IPS DF 6.9 (cell line): ENCODE results near the gene ATAD3B.
"Not testable (repeated sequence)": the region's sequence is repeated elsewhere in the genome, so short reads cannot be mapped to it uniquely, and the experiment has no call there.

ENCODE experiments used
- DNase-seq: peaks from one replicate; pipeline ENCODE4 v3.0.0-alpha.2; 2013; ENCODE audit warnings: low read depth, low spot score
- H3K27ac ChIP-seq: one replicate; pipeline ENCODE4 v1.5.1; 2013; ENCODE audit warnings: low read length, control low read depth
- H3K27me3 ChIP-seq: 2 replicates; pipeline ENCODE4 v1.6.1; 2013; ENCODE audit warnings: mild to moderate bottlenecking, low read length; ENCODE audit not compliant: control insufficient read depth, insufficient read depth
- H3K36me3 ChIP-seq: 2 replicates; pipeline ENCODE4 v1.6.1; 2013; ENCODE audit warnings: low read length; ENCODE audit not compliant: control insufficient read depth, insufficient read depth
- H3K4me1 ChIP-seq: 2 replicates; pipeline ENCODE4 v1.6.1; 2013; ENCODE audit warnings: low read length; ENCODE audit not compliant: control insufficient read depth, insufficient read depth
- H3K4me3 ChIP-seq: 2 replicates; pipeline ENCODE4 v1.5.1; 2013; ENCODE audit warnings: mild to moderate bottlenecking, low read length
- H3K9me3 ChIP-seq: 2 replicates; pipeline ENCODE4 v1.6.1; 2013; ENCODE audit warnings: low read length, inconsistent platforms; ENCODE audit not compliant: control insufficient read depth, insufficient read depth
- WGBS: extraction: QIAGEN DNeasy Blood & Tissue Kit; methylation state at CpG from one replicate; pipeline ENCODE4 v1.1.7; 2013; ENCODE audit warnings: mixed read lengths, missing lambda C conversion rate; ENCODE audit not compliant: insufficient read length, insufficient coverage; 5-methylcytosine and 5-hydroxymethylcytosine counted together

ATAD3B gene

DNA sequence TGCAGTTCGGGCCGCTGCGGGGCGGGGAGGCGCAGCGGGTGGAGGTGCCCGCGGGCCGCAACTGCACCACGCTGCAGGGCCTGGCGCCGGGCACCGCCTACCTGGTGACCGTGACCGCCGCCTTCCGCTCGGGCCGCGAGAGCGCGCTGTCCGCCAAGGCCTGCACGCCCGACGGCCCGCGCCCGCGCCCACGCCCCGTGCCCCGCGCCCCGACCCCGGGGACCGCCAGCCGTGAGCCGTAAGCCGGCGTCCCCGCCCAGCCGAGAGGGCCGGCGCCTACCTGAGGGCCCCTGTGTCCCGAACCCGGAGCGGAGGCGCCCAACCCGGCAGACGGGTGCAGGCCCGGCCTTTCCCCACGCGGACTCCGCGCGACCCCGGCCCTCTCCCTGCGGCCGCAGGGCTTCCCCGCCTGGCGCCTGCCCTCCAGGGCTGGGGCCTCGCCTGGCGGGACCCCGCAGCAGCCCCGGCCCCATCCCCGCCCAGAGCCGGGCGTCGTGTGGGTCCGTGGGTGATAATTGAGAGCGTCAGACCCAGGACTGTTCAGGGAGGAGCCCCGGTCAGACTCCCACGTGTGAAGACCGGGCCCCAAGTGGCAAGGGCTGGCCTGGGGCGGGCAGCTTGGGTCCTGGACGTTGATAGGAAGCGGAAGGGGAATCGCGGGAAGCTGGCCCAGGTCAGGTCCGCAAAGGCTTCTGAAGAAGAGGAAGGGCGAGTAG, 31.9 kb upstream of the ATAD3B start:
- no peak for DNase-seq
- Histone ChIP-seq H3K4me1 (peaks cover 6% of the 10 kb centered on the region), H3K9me3 (no peaks in the 10 kb centered on the region), H3K36me3 (peaks cover 3% of the 10 kb centered on the region; the same call in 1 of the 2 replicates), H3K4me3 (no peak overlapping the region), H3K27ac (no peak overlapping the region), H3K27me3 (no peaks in the 10 kb centered on the region)
- WGBS, result no CpG with 5 or more reads among the region's 82 CpGs

DNA sequence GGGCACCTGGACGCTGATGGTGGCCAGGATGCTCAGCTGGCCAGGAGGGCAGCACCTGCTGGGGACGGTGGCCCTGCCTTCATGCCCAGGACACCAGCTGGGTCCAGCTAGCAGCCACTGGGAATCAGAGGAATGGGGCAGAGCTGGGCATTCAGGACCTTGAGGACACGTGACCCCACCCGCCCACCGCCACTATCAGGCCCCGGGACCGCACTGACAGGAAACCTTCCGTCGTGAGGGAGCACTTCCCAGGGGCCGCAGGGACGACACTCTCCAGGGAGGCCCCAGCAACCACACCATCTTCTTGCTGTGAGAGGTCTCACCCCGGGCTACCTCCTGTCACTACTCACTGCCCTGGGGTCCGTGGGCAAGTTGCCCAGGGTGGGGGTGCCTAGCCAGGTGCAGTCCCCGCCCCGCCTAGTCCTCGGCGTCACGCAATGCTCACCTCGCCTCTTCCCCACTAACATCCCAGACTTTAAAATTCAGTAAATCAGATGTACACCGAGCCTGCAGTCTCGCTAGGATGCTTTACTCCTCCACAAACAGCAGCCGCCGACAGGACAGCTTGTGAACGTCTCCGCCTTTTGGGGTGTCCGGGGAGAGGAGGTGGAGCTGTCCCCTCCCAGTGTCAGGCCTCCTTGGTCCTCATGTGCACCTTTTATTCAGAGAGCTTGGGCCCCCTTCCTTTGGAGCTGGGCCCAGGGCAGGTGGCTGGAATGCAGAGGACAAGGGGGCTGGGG, 31.1 kb upstream of the ATAD3B start:
- no peak overlapping the region for H3K4me3 ChIP-seq
- H3K27me3 ChIP-seq, result no peaks in the 10 kb centered on the region
- no CpG with 5 or more reads among the region's 26 CpGs for WGBS
- no peak for DNase-seq
- H3K4me1 ChIP-seq, result no peaks in the 10 kb centered on the region
- peaks cover 3% of the 10 kb centered on the region; the same call in 1 of the 2 replicates for H3K36me3 ChIP-seq
- H3K9me3 ChIP-seq, result no peaks in the 10 kb centered on the region
- H3K27ac ChIP-seq, result no peak overlapping the region

DNA sequence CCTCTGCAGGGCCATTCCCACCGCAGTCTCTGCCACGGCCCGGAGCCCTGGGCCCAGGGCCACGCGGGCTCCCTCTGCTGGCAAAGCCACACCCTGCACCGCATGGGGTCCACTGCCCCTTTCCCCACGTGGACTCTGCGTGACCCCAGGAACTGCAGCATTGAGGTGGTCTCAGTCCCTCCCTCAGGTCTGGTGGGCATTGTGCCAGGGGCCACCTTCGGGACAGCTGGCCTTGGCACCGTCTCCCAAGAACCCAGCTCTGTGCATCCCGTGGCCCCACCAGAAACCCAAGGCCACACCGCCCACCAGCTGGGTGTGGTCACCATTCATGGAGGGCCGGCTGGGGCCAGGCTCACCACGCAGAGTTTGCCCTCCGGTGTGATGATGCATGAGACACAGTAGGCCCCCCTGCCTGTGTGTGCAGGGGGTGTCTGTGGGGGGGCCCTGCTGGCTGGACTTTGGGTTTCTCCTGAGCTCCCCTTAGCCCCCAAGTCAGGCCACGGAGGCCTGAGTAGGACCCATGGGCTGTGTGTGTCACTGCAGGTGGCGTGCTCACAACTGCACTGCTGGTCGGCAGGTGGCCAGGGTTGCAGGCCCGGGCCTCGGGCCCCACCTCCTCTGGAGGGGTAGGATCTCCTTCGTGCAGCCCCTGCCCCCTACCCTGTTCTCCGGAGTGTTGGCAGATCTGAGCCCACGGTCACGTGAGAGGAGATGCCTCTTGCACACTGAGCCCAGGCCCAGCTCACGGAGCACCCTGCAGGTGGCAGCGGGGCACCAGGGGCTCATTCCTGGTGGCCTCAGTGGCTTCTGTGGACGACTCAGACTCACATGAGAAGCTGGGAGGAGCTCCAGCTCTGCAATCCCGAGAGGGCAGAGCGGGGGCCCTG, 30.3 kb upstream of the ATAD3B start:
- no peak for DNase-seq
- H3K27me3 ChIP-seq, result no peaks in the 10 kb centered on the region
- H3K4me1 ChIP-seq, result no peaks in the 10 kb centered on the region
- no CpG with 5 or more reads among the region's 29 CpGs for WGBS
- H3K4me3 ChIP-seq, result no peak overlapping the region
- no peaks in the 10 kb centered on the region for H3K9me3 ChIP-seq
- peaks cover 3% of the 10 kb centered on the region; the same call in 1 of the 2 replicates for H3K36me3 ChIP-seq
- no peak overlapping the region for H3K27ac ChIP-seq

DNA sequence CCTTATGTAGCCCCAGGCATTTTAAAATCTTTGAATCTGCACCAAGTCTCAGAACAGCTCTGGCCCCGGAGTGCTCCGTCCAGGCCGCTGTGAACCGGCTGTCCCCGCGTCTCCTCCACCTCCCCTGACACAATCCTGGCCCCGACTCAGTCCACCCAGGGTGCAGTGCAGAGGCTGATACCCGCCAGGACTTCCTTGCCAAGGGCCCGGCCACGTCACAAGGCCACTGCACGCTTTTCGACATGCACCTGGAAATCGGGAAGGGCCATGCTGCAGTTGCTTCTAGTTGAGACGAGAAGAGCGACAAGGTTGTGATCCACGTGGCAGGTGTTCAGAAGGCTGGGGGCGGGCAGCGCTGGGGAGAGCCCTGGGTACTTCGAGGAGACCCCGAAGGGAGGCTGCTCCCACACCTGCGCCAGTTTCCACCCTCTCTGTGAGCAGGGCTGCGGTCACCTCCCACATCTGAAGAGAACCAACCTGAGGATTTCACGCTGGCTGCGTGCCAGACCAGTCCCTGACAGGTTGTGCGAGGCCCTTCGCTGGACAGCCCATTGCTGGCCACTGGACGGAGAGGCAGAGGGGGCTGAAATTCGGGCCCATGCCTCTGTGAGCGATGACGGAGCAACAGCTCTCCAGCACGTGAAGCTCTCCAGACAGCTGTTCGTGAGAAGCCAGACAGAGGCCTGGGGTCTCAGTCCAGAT, 29.3 kb upstream of the ATAD3B start:
- no peak for DNase-seq
- Histone ChIP-seq H3K27ac (no peak overlapping the region), H3K4me3 (no peak overlapping the region), H3K9me3 (no peaks in the 10 kb centered on the region), H3K27me3 (no peaks in the 10 kb centered on the region), H3K36me3 (peaks cover 3% of the 10 kb centered on the region; the same call in 1 of the 2 replicates), H3K4me1 (no peaks in the 10 kb centered on the region)
- WGBS, result no CpG with 5 or more reads among the region's 32 CpGs

GRCh38 chr1:1446631-1447030, 24.9 kb upstream of the ATAD3B start:
- H3K27ac ChIP-seq, H3K27me3 ChIP-seq, H3K4me3 ChIP-seq, H3K9me3 ChIP-seq, H3K4me1 ChIP-seq, DNase-seq, H3K36me3 ChIP-seq: not testable (repeated sequence)
- whole genome bisulfite sequencing, result no CpG with 5 or more reads among the region's 19 CpGs

DNA sequence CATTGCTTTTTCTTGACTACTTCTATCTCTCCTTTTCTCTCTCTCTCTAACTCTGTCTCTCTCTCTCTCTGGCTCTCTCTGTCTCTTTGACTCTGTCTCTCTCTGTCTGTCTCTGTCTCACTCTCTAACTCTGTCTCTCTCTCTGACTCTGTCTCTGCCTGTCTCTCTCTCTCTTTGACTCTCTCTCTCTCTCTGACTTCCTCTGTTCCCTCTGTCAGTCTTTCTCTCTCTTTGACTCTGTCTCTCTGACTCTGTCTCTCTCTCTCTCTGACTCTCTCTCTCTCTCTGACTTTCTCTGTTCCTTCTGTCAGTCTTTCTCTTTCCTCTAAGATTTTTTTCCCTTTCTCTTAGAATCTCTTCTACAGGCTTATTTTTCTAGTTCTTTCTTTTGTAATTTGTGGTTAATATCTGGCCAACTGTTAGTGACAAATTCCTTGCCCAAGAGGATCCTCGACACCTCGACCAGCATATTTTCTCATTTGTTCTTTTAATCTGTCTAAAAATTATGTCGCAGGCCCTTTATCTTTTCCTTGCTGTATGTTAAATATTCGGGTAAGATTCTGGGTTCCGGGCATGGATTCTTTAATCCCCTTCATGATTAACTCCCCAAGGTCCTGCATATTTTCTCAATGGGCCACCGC, 22.3 kb upstream of the ATAD3B start, which contains the start of gene ATAD3C:
Gene ATAD3C (plus strand): TSS at position 591 of the 641 bp plus-strand sequence. CDS start 995 bp downstream, outside the sequence.
- Histone ChIP-seq H3K9me3 (no peaks in the 10 kb centered on the region), H3K36me3 (no peaks in the 10 kb centered on the region), H3K4me1 (no peaks in the 10 kb centered on the region), H3K4me3 (no peak within 1 kb of the TSS), H3K27me3 (no peaks in the 10 kb centered on the region), H3K27ac (no peak within 1 kb of the TSS)
- no peak for DNase-seq
- WGBS, result no CpG with 5 or more reads among the region's 6 CpGs

DNA sequence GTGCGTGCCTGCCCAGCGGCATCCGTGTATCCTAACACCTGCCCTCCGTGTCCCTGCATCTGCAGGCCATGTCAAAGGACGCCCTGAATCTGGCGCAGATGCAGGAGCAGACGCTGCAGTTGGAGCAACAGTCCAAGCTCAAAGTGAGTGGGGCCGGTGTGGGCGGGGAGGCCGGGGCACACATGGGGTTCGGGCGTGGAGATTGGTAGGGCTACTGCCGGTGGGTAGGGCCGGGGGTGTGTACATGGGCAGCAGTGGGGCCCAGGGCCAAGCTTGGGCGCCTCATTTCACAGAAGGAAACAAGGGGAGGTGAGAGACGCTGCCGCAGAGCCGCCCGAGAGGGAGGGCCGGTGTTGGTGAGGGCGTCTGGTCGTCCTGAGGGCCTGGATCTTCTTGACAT, 20.9 kb upstream of the ATAD3B start:
- no CpG with 5 or more reads among the region's 22 CpGs for WGBS
- H3K27me3 ChIP-seq, H3K27ac ChIP-seq: not testable (repeated sequence)

GRCh38 chr1:1451696-1452364, 19.7 kb upstream of the ATAD3B start:
- no CpG with 5 or more reads among the region's 26 CpGs for WGBS
- Histone ChIP-seq H3K27me3 (no peaks in the 10 kb centered on the region), H3K36me3 (no peaks in the 10 kb centered on the region), H3K4me1 (no peaks in the 10 kb centered on the region), H3K4me3 (no peak overlapping the region), H3K9me3 (no peaks in the 10 kb centered on the region), H3K27ac (no peak overlapping the region)
- no peak for DNase-seq

More for the DNA sequence above, 20.9 kb upstream of the ATAD3B start:
- not testable (repeated sequence) for DNase-seq, H3K4me1 ChIP-seq, H3K9me3 ChIP-seq, H3K36me3 ChIP-seq, H3K4me3 ChIP-seq

- H3K4me1 ChIP-seq, H3K9me3 ChIP-seq, DNase-seq, H3K27ac ChIP-seq, H3K27me3 ChIP-seq, H3K36me3 ChIP-seq, H3K4me3 ChIP-seq: not testable (repeated sequence)
- no CpG with 5 or more reads among the region's 8 CpGs for WGBS
These were observed 19.2 kb upstream of the ATAD3B start for GRCh38 chr1:1452365-1452739.
